ENCODE measurements around the gene ARHGAP33.
"Not testable (repeated sequence)": the region's sequence is repeated elsewhere in the genome, so short reads cannot be mapped to it uniquely, and the experiment has no call there.

The ARHGAP33 gene

GRCh38 chr19:35790981-35791813 is 15.8 kb downstream of the ARHGAP33 start:
- no peak overlapping the region for H3K27ac ChIP-seq (ENCODE audit: low read depth, low read length)
- H3K27me3 ChIP-seq (ENCODE audit: control insufficient read depth, insufficient read depth, low read length) = peaks cover 7% of the 10 kb centered on the region

GRCh38 chr19:35791814-35792279 is 16.5 kb downstream of the ARHGAP33 start:
- Histone ChIP-seq H3K4me3 (ENCODE audit: low read depth, low read length) (no peak overlapping the region), H3K36me3 (ENCODE audit: control insufficient read depth, insufficient read depth, low read length) (no peaks in the 10 kb centered on the region), H3K27me3 (ENCODE audit: control insufficient read depth, insufficient read depth, low read length) (peaks cover 14% of the 10 kb centered on the region), H3K9ac (ENCODE audit: low read depth, low read length) (no peak overlapping the region), H3K4me1 (ENCODE audit: control insufficient read depth, insufficient read depth, low read length) (no peaks in the 10 kb centered on the region; the same call in 1 of the 2 replicates), H3K27ac (ENCODE audit: low read depth, low read length) (no peak overlapping the region), H3K9me3 (ENCODE audit: control insufficient read depth, insufficient read depth, low read length) (no peaks in the 10 kb centered on the region)

More at GRCh38 chr19:35790981-35791813, 15.8 kb downstream of the ARHGAP33 start:
- no peaks in the 10 kb centered on the region for H3K36me3 ChIP-seq (ENCODE audit: control insufficient read depth, insufficient read depth, low read length)
- no peak overlapping the region for H3K4me3 ChIP-seq (ENCODE audit: low read depth, low read length)
- H3K9me3 ChIP-seq (ENCODE audit: control insufficient read depth, insufficient read depth, low read length) = no peaks in the 10 kb centered on the region
- H3K4me1 ChIP-seq (ENCODE audit: control insufficient read depth, insufficient read depth, low read length) = no peaks in the 10 kb centered on the region
- H3K9ac ChIP-seq (ENCODE audit: low read depth, low read length) = no peak overlapping the region

GRCh38 chr19:35792312-35792711 is 16.9 kb downstream of the ARHGAP33 start:
- Histone ChIP-seq H3K27ac (ENCODE audit: low read depth, low read length) (no peak overlapping the region), H3K4me1 (ENCODE audit: control insufficient read depth, insufficient read depth, low read length) (no peaks in the 10 kb centered on the region; the same call in 1 of the 2 replicates), H3K4me3 (ENCODE audit: low read depth, low read length) (no peak overlapping the region)

GRCh38 chr19:35792888-35793287 is 17.5 kb downstream of the ARHGAP33 start:
- Histone ChIP-seq H3K4me3 (ENCODE audit: low read depth, low read length) (no peak overlapping the region), H3K9me3 (ENCODE audit: control insufficient read depth, insufficient read depth, low read length) (no peaks in the 10 kb centered on the region), H3K36me3 (ENCODE audit: control insufficient read depth, insufficient read depth, low read length) (no peaks in the 10 kb centered on the region), H3K27ac (ENCODE audit: low read depth, low read length) (no peak overlapping the region), H3K4me1 (ENCODE audit: control insufficient read depth, insufficient read depth, low read length) (peaks cover 3% of the 10 kb centered on the region; the same call in 1 of the 2 replicates), H3K9ac (ENCODE audit: low read depth, low read length) (no peak overlapping the region), H3K27me3 (ENCODE audit: control insufficient read depth, insufficient read depth, low read length) (peaks cover 22% of the 10 kb centered on the region)

More at GRCh38 chr19:35792312-35792711, 16.9 kb downstream of the ARHGAP33 start:
- Histone ChIP-seq H3K27me3 (ENCODE audit: control insufficient read depth, insufficient read depth, low read length) (peaks cover 18% of the 10 kb centered on the region), H3K36me3 (ENCODE audit: control insufficient read depth, insufficient read depth, low read length) (no peaks in the 10 kb centered on the region), H3K9ac (ENCODE audit: low read depth, low read length) (no peak overlapping the region), H3K9me3 (ENCODE audit: control insufficient read depth, insufficient read depth, low read length) (no peaks in the 10 kb centered on the region)

- Histone ChIP-seq H3K9me3 (ENCODE audit: control insufficient read depth, insufficient read depth, low read length) (no peaks in the 10 kb centered on the region), H3K27me3 (ENCODE audit: control insufficient read depth, insufficient read depth, low read length) (peaks cover 27% of the 10 kb centered on the region), H3K4me3 (ENCODE audit: low read depth, low read length) (no peak overlapping the region), H3K27ac (ENCODE audit: low read depth, low read length) (no peak overlapping the region), H3K4me1 (ENCODE audit: control insufficient read depth, insufficient read depth, low read length) (peaks cover 5% of the 10 kb centered on the region; the same call in 1 of the 2 replicates), H3K9ac (ENCODE audit: low read depth, low read length) (no peak overlapping the region), H3K36me3 (ENCODE audit: control insufficient read depth, insufficient read depth, low read length) (no peaks in the 10 kb centered on the region)
Observed at GRCh38 chr19:35793381-35794165, 18.2 kb downstream of the ARHGAP33 start.

GRCh38 chr19:35795564-35795963 is 20.2 kb downstream of the ARHGAP33 start:
- H3K4me1 ChIP-seq (ENCODE audit: control insufficient read depth, insufficient read depth, low read length); H3K9me3 ChIP-seq (ENCODE audit: control insufficient read depth, insufficient read depth, low read length); H3K4me3 ChIP-seq (ENCODE audit: low read depth, low read length); H3K36me3 ChIP-seq (ENCODE audit: control insufficient read depth, insufficient read depth, low read length); H3K9ac ChIP-seq (ENCODE audit: low read depth, low read length); H3K27ac ChIP-seq (ENCODE audit: low read depth, low read length): not testable (repeated sequence)
- peaks cover 27% of the 10 kb centered on the region for H3K27me3 ChIP-seq (ENCODE audit: control insufficient read depth, insufficient read depth, low read length)

- peaks cover 27% of the 10 kb centered on the region for H3K27me3 ChIP-seq (ENCODE audit: control insufficient read depth, insufficient read depth, low read length)
- peaks cover 5% of the 10 kb centered on the region; the same call in 1 of the 2 replicates for H3K4me1 ChIP-seq (ENCODE audit: control insufficient read depth, insufficient read depth, low read length)
- H3K9me3 ChIP-seq (ENCODE audit: control insufficient read depth, insufficient read depth, low read length) = no peaks in the 10 kb centered on the region
- H3K27ac ChIP-seq (ENCODE audit: low read depth, low read length) = no peak overlapping the region
- no peak overlapping the region for H3K9ac ChIP-seq (ENCODE audit: low read depth, low read length)
- H3K36me3 ChIP-seq (ENCODE audit: control insufficient read depth, insufficient read depth, low read length) = no peaks in the 10 kb centered on the region
- H3K4me3 ChIP-seq (ENCODE audit: low read depth, low read length) = peak overlapping the region; percentile 44
Observed at GRCh38 chr19:35796645-35797542, 21.5 kb downstream of the ARHGAP33 start.

GRCh38 chr19:35797663-35798062 is 22.3 kb downstream of the ARHGAP33 start:
- no peak overlapping the region for H3K27ac ChIP-seq (ENCODE audit: low read depth, low read length)
- H3K36me3 ChIP-seq (ENCODE audit: control insufficient read depth, insufficient read depth, low read length) = no peaks in the 10 kb centered on the region
- H3K4me1 ChIP-seq (ENCODE audit: control insufficient read depth, insufficient read depth, low read length) = peaks cover 5% of the 10 kb centered on the region; the same call in 1 of the 2 replicates
- no peaks in the 10 kb centered on the region for H3K9me3 ChIP-seq (ENCODE audit: control insufficient read depth, insufficient read depth, low read length)
- no peak overlapping the region for H3K9ac ChIP-seq (ENCODE audit: low read depth, low read length)
- H3K27me3 ChIP-seq (ENCODE audit: control insufficient read depth, insufficient read depth, low read length) = peaks cover 27% of the 10 kb centered on the region
- H3K4me3 ChIP-seq (ENCODE audit: low read depth, low read length) = peak overlapping the region; percentile 23; the same call in 1 of the 2 replicates

- Histone ChIP-seq H3K4me3 (ENCODE audit: low read depth, low read length) (no peak overlapping the region), H3K9ac (ENCODE audit: low read depth, low read length) (no peak overlapping the region), H3K27me3 (ENCODE audit: control insufficient read depth, insufficient read depth, low read length) (peaks cover 14% of the 10 kb centered on the region), H3K9me3 (ENCODE audit: control insufficient read depth, insufficient read depth, low read length) (no peaks in the 10 kb centered on the region), H3K36me3 (ENCODE audit: control insufficient read depth, insufficient read depth, low read length) (no peaks in the 10 kb centered on the region), H3K27ac (ENCODE audit: low read depth, low read length) (no peak overlapping the region), H3K4me1 (ENCODE audit: control insufficient read depth, insufficient read depth, low read length) (peaks cover 5% of the 10 kb centered on the region; the same call in 1 of the 2 replicates)
Observed at GRCh38 chr19:35801828-35802227, 26.5 kb downstream of the ARHGAP33 start.

GRCh38 chr19:35805526-35806102 is 30.2 kb downstream of the ARHGAP33 start:
- Histone ChIP-seq H3K9ac (ENCODE audit: low read depth, low read length) (no peak overlapping the region), H3K27me3 (ENCODE audit: control insufficient read depth, insufficient read depth, low read length) (no peaks in the 10 kb centered on the region), H3K4me3 (ENCODE audit: low read depth, low read length) (no peak overlapping the region), H3K4me1 (ENCODE audit: control insufficient read depth, insufficient read depth, low read length) (no peaks in the 10 kb centered on the region), H3K27ac (ENCODE audit: low read depth, low read length) (no peak overlapping the region), H3K36me3 (ENCODE audit: control insufficient read depth, insufficient read depth, low read length) (no peaks in the 10 kb centered on the region), H3K9me3 (ENCODE audit: control insufficient read depth, insufficient read depth, low read length) (no peaks in the 10 kb centered on the region)

Measured in HUES48 (cell line).